ENCODE measurements around the gene RSU1.

RSU1 gene

DNA sequence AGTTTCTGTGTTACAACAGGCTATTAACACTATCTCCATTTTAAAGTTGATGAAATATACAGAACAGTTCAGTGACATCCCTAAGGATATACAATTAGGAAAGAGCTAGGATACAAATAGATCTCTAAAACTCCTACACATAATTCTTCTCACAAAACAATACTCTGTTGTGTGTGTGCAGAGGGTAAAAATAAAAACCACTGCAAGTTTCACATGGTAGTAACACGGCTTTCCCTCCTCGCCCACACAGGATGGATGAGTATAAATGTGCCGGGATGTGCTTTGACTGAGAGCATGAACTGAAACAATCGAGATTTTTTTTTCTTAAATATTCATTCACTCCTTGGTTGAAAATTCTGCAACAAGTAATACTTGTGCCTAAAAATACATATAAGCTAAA is 164.0 kb downstream of the RSU1 start:
- no peak for DNase-seq

GRCh38 chr10:16652154-16652553 is 165.1 kb downstream of the RSU1 start:
- DNase-seq, result no peak

- no peak for DNase-seq
Measured at GRCh38 chr10:16649757-16650156, 167.5 kb downstream of the RSU1 start.

GRCh38 chr10:16648366-16648765 is 168.9 kb downstream of the RSU1 start:
- no peak for DNase-seq

DNA sequence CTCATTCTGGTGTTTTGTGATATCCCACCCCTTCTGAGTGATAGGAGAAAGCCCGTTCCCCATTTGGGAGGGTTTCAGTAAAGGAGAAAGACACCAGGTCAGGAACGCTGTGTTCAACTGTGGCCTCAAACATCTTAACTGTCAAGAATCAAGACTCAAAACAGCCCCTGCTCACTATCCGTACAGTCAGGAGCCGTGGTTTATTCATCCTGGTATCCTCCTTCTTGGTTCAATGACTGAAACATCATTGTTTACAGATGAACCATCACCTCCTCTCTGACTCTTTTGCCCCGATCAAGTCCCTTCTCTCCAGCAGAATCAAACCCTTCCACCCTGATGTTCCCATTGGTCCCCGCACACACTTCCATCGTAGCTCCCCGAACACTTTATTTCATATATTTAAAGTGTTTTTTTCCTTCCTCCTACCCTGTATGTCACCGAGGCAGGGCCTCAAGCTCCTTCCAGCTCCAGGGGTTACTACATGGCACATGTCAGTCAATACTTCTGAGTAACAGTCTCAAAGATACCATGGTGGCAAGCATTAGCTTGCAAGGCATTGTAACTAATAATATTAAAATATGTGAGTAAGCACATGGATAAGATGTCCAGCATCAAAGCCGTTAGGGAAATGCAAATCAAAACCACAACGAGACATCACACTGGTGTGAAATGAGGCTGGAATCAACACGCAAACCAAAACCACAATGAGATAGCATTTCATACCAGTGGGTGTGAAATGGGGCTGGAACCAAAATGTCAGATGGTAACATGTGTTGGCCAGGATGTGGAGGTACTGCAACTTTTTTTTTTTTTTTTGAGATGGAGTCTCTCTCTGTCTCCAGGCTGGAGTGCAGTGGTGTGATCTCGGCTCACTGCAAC is 170.8 kb downstream of the RSU1 start:
- DNase-seq, result no peak

DNA sequence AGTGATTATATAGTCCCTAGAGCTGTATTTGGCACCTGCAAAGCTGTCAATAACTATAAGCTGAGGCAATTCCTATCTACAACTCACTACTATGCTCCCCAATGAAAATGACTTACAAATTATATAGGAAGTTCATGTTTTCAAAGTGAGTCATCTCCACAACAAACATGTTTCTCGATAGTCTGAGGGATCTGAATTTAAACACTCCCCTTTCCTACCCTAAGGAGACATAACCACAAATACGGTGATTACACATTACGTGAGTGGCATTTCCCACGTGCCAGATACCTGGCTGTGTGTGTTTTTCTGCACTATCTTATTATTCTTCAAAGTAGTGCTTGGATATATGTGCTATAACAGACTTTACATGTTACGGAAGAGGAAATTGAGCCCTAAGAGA is 173.1 kb downstream of the RSU1 start:
- DNase-seq, result no peak

GRCh38 chr10:16643502-16643901 is 173.7 kb downstream of the RSU1 start:
- no peak for DNase-seq

GRCh38 chr10:16640153-16640552 is 177.1 kb downstream of the RSU1 start:
- DNase-seq, result no peak

DNA sequence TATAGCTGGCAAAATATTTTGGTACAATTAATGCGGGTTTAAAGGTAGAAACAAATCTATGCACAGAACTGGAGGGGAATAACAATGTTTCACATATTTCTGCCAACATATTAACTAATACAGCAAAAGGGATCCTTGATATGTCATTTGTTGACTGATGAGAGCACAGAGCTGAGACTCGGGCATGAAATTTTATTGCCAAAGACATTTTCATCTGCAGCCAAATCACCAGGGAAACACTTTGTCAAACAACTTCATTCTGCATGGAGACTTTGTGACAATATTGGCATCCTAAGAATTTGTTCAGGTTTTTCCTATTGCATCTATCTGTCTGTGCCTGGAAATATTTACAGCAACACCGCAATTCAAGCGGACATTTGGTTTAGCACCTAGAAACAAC is 177.8 kb downstream of the RSU1 start:
- DNase-seq, result no peak

DNA sequence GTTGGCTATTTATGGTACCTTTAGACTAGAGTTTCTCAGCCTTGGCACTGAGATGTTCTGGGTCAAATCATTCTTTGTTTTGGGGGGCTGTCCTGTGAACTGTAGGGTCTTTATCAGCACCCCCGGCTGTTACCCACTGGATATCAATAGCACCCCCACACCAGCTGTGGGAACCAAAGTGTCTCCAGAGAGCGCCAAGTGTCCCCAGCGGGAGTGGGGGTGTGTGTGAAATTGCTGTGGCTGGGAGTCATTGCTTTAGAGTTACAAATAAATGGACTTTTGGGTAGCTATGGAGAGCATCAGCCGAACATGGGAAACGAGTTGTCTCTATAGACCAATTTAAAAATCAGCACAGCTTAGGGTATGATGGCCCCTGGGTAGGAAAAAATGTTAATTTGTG is 184.2 kb downstream of the RSU1 start:
- DNase-seq, result no peak

DNA sequence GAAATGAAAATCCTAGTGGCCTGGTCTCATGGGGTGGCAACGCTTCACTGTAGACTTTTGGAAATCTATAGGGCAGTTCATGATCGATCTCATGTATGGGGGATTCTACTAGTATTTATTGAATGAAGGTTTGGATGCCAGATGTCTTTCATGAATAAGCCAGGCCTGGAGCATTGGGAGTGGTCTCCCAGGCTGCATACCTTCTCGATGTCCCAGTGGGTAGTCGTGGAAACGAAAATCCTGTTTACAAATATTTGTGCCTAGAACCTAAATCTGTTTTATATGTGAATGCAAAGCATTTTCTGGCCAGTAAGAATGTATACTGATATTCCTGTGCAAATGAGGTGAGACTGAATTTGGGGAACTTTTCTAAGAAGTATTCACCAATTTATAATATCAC is 190.5 kb downstream of the RSU1 start:
- DNase-seq, result no peak

DNA sequence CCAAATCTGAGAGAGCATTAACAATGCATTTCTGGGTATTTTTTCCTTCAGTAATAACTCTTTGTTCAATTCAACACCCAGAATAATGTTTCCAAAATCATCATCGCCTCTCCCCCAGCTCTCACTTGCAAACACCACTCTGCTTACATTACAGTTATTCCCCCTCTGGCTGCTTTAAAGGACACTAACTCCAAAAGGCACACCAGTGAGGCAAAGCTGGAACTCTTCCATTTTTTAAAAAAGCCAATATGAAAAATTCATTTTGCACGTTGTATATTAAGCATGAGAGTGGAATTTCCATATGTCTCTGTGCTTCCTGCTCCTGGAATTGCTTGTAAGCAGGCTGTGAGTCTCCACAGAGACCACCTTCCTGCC is 204.3 kb downstream of the RSU1 start:
- no peak for DNase-seq

GRCh38 chr10:16612115-16612980 is 204.9 kb downstream of the RSU1 start:
- DNase-seq, result no peak

- DNase-seq, result no peak
Measured at GRCh38 chr10:16611037-16611436, 206.2 kb downstream of the RSU1 start.

GRCh38 chr10:16609211-16609610 is 208.0 kb downstream of the RSU1 start:
- no peak for DNase-seq

DNA sequence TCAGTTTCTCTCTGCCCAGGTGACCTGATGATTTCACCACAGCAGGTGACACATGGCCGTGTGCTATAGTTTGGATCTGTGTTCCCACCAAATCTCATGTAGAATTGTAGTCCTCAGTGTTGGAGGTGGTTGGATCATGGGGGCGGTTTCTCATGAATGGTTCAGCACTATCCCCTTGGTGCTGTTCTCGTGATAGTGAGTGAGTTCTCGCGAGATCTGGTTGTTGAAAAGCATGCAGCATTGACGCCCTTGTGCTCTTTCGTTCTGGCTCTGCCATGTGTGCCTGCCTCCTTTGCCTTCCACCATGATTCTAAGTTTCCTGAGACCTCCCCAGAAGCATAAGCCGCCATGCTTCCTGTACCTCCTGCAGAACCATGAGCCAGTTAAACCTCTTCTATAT is 210.3 kb downstream of the RSU1 start:
- DNase-seq, result no peak

DNA sequence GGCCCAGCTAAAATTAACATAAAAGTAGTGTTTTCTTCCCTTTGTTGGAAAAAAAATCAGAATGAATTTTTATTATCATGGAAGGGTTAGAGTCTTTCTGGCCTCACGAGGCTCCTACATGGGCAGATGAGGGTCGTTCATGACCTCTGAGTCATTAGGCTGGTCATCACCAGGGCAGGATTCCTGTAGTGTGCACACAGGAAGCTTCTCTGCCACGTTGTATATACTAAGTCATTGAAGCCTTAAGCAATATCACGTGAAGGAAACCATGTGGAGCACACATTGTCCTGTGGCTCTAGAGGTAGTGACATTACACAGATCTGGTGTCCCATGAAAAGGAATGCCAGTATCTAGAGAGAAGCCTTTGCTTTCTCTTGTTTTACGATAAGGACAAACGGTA is 210.8 kb downstream of the RSU1 start:
- no peak for DNase-seq

DNA sequence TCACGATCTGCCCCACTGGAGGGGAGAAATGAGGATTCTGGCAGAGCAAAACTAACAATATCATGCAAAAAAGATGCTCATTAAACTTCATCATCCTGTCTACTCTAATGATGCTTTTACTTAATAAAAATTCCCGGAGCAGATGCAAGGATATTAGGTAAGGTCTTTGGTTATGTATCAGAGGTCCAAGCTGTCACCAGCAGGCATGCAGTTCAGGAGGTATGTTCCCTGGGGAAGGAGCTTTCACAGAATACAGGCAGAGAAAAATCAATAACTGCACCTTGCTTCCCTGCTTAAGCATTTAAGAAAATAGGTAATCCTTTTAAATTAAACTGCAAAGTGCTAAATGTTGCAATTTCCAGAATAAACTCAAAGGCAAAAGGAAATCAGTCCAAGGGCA is 213.9 kb downstream of the RSU1 start:
- DNase-seq, result no peak

DNA sequence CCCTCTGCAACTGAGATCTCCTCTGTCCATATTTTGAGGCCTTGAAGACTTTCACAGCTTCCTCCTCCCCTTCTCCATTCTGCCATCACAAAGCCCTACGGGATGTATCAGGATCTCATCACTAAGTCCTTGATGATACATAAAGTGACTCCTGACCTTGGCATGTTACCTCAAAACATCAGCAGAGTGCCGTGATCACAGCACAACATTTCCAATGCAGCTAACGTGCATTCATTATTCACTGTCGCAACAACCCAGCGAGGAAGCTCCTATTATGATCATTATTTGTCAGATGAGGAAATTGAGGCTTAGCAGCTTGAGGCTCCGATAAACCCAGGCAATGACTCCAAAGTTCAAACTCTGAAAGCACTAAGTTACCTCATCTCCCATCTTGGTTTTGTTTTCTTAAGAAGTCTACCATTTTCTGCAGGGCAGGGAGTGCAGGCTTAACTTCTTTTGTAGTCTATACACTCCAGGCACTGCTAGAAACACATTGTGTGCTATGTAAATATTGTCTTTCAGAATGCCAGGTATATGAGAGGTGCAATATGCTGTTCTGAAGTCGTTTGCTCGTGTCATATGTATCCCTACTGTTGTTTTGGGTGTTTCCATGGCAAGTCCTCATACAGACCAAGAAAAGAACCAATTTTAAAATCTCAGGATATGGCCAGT is 215.0 kb downstream of the RSU1 start:
- no peak for DNase-seq

DNA sequence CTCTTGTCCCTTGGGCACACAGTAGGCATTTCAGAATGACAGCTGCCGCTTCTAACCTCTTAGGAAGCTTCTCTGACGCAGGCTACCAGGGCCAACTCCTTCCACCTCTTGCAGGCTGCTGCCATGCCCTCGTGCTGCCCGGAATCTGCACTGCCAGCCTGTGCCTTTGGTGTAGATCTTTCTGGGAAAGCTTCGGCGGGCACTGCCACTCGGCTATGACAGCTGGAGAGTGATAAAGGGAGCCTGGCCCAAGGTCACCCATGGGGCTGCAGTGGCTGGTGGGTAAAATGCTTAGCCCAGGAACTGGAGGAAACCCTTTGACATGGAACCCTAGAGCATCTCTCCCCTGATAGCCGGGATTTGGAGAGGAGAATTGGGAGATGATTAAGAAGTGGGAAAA is 217.6 kb downstream of the RSU1 start:
- DNase-seq, result no peak

DNA sequence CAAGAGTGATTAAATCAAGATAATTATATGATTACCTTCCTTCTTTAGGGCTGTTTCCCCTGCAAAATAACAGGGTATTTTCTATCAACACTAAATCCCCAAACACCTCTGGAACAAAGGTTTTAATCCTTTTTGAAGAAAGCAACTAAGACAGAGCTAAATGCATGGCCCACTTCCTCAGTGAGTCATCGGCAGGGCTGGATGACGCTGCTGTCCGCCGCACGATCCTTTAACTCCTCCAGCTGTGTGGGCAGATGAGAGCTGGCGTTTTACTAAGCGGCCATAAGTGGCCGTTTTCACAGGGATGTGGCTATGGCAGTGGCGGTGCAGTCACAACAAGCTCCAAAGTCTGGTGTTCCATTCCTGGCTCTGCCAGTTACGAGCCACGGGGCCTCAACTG is 219.6 kb downstream of the RSU1 start:
- no peak for DNase-seq

DNA sequence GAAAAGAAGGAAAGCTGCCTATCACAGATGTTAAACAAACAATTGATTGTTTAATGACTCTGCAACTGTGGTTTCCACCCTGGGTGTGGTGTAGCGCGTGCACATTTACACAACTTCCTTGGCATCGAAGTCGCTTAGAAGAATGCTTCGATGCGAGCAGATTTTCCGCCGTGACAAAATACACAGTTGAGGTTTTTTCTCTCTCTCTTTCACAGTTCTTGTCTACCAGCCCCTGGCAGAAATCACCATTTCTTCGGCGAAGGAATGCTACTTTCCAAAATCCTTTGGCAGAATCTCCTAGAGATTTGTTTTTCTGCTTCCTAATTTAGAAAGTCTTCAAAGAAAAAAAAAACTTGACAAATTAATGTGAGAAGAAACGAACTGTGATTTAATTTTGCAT is 224.8 kb downstream of the RSU1 start:
- DNase-seq, result no peak

DNA sequence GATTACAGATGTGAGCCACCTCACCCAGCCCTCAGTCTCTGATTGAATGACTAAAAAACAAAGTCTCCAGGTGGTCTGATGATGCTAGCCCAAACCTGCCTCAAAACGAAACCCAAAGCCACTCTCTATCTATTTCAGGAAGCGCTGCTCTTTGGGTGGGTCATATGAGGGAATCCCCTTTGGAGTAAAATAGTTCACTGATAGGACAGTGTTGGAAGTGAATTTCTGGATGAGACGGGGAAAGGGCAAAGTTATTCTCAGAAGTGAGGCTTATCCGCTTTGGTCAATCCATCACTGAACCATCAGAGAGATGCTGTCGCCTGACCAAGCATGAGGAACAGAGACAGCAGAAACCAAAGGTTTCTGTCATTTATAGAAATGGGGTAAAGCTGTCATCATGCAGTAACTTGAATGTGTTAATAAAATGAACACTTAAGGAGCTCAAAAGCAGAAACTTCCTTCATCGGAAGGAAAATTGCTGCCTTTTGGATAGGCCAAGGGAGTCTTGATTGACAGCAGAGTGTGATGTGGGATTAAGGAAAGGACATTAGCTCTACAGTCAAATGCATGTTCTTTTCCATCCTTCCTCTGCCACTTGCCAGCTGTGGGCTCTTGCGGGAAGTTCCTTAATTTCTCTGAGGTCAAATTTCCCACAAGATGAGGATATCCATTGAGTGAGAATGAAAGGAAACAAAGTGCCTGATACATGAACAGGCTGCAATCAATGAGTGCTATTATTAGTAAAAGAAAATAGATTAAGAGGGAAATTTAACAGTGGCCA is 230.7 kb downstream of the RSU1 start:
- no peak for DNase-seq
